OCI-LY1 (cell line): ENCODE data around the gene CHST11.

Experiments used
- EZH2 ChIP-seq: fragments of 200-600 bp; sonication (generic), shearing (Covaris generic); IDR thresholded peaks from 2 replicates; pipeline ENCODE4 v1.8.0; 2017; ENCODE audit warnings: borderline replicate concordance, mixed run types, mild to moderate bottlenecking, antibody characterized with exemption, low read length, moderate library complexity, mixed read lengths
- TF ChIP-seq, protein P1 (sequence below): fragments of 200-600 bp; sonication (generic), shearing (Covaris generic); IDR thresholded peaks from 2 replicates; pipeline ENCODE4 v1.5.1; 2017; ENCODE audit warnings: mild to moderate bottlenecking, antibody characterized with exemption, low read length, moderate library complexity, mixed read lengths

DNA sequence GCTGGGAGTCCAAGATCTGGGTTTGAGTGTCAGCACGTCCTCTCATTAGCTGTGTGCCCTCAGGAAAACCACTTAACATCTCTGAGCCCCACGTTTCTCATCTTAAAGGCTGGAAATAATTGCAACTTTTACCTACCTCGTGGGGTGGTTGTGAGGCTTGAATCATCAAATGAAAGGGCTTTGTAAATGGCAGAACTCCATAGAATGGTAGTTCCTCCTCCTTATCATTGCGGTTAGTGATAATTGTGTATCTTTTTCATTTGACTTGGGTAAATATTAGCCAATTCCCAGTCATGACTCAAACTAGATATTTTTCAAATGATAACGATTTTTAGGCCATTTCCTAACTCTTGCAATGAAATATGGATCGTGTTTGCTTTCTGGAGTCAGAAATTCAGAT lies 205.5 kb downstream of the CHST11 start:
- TF ChIP-seq, protein P1, sequence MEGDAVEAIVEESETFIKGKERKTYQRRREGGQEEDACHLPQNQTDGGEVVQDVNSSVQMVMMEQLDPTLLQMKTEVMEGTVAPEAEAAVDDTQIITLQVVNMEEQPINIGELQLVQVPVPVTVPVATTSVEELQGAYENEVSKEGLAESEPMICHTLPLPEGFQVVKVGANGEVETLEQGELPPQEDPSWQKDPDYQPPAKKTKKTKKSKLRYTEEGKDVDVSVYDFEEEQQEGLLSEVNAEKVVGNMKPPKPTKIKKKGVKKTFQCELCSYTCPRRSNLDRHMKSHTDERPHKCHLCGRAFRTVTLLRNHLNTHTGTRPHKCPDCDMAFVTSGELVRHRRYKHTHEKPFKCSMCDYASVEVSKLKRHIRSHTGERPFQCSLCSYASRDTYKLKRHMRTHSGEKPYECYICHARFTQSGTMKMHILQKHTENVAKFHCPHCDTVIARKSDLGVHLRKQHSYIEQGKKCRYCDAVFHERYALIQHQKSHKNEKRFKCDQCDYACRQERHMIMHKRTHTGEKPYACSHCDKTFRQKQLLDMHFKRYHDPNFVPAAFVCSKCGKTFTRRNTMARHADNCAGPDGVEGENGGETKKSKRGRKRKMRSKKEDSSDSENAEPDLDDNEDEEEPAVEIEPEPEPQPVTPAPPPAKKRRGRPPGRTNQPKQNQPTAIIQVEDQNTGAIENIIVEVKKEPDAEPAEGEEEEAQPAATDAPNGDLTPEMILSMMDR = no peak
- no peak for TF ChIP-seq EZH2
